A549 (cell line): ENCODE data around the gene OLIG2.

ENCODE experiments used
- CHD2 ChIP-seq: fragments of 150-350 bp; IDR thresholded peaks from 2 replicates; pipeline ENCODE4 v1.6.1; 2014; ENCODE audit warnings: low read length; ENCODE audit not compliant: partially characterized antibody
- CTCF ChIP-seq: fragments of >200 bp; sonication (Bioruptor Twin); formaldehyde crosslinking; IDR thresholded peaks from 3 replicates; pipeline ENCODE4 v1.5.1; 2016
- ELK1 ChIP-seq: fragments of 150-350 bp; IDR thresholded peaks from 2 replicates; pipeline ENCODE4 v1.6.1; 2014; ENCODE audit warnings: low read depth, mild to moderate bottlenecking, low read length
- EP300 ChIP-seq, 2 experiments: fragments of >200 bp; sonication (Bioruptor Twin); formaldehyde crosslinking; IDR thresholded peaks; 2 replicates in 1 of 2; 3 replicates in 1 of 2; pipeline ENCODE4 v1.6.1; 2016 to 2017
- HMGXB4 ChIP-seq: fragments of 250-450 bp; sonication (Bioruptor Pico); IDR thresholded peaks from 2 replicates; pipeline ENCODE4 v1.5.0; 2021; ENCODE audit warnings: mild to moderate bottlenecking, moderate library complexity, borderline replicate concordance
- POLR2A ChIP-seq: IDR thresholded peaks from 2 replicates; pipeline ENCODE4 v1.6.1; 2012; ENCODE audit warnings: mild to moderate bottlenecking, low read length
- USF2 ChIP-seq: fragments of 450-650 bp; IDR thresholded peaks from 2 replicates; pipeline ENCODE4 v1.6.1; 2014; ENCODE audit warnings: antibody characterized with exemption

- no peak for TF ChIP-seq HMGXB4
- no peak for TF ChIP-seq CTCF
- no peak for TF ChIP-seq POLR2A
- no peak for TF ChIP-seq CHD2
- no peak for TF ChIP-seq USF2
- no peak for TF ChIP-seq ELK1
- TF ChIP-seq EP300 (IDR thresholded peaks at IDR 0.05), result no peak
These were observed 26.2 kb downstream of the OLIG2 start for GRCh38 chr21:33051925-33052324.
